ENCODE data around the gene RAI14. TPM values are rescaled to one million over a fixed set of nuclear protein-coding genes. Genes with fewer than 3 reads are reported as not detected.

Gene RAI14
- total and polyA plus RNA-seq, 4 experiments from 2014 or later, result 0.15 to 2.6 (median 2.1) TPM

DNA sequence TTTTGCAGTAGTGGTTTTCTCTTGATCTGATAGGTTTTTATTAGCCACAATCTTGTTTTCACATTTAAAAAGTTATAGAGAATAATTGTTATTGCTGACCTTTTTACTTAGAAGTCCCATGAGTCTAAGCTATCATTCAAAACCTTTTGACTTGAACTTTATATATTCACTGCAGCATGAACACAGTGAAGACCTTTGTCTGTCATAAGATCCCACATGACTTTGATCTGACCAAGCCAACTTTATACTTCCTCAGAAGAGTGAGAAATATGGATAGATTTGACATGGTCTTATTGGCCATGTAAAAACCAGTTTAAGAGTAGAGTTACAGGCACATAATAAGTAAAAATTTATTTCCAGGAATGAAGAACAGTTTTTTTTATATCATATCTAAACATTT lies 225.1 kb downstream of the RAI14 start:
- H3K27ac Mint-ChIP-seq, result no peak overlapping the region
- intact Hi-C loops (cut with micrococcal nuclease), result no loop called here
- no peak for DNase-seq
- CTCF ChIA-PET (ENCODE audit: partially characterized antibody), result no interaction called here
- no peak overlapping the region for H3K4me3 ChIP-seq (ENCODE audit: low read length in 2 of 2)
- no peaks in the 10 kb centered on the region for H3K4me1 Mint-ChIP-seq
- no peak overlapping the region for H3K27ac ChIP-seq (ENCODE audit: low read depth, low read length)
- no peaks in the 10 kb centered on the region for H3K4me1 ChIP-seq (ENCODE audit: insufficient read depth, low read length)
- H3K4me3 Mint-ChIP-seq, result no peak overlapping the region
- H3K9me3 Mint-ChIP-seq, result peaks cover 0 to 10% (median 7%) of the 10 kb centered on the region in 8 donors
- peaks cover 0 to 4% of the 10 kb centered on the region in 2 donors for H3K36me3 Mint-ChIP-seq
- no peaks in the 10 kb centered on the region for H3K9me3 ChIP-seq (ENCODE audit: control insufficient read depth in 1 of 2, low read length in 2 of 2)
- H3K27me3 ChIP-seq (ENCODE audit: insufficient read depth, low read length), result no peaks in the 10 kb centered on the region
- H3K36me3 ChIP-seq (ENCODE audit: insufficient read depth, low read length), result no peaks in the 10 kb centered on the region
- H3K27me3 Mint-ChIP-seq, result peaks cover 5 to 9% of the 10 kb centered on the region in 2 donors
- POLR2A ChIA-PET (ENCODE audit: partially characterized antibody), result no interaction called here

Other genes starting within 250 kb of the RAI14 start
- under 1 TPM in 1 of 2 experiments, not detected in 1; 0.47 TPM for gene TTC23L, start 182.8 kb downstream of the RAI14 start, total RNA-seq
- not detected for gene TTC23L, start 182.8 kb downstream of the RAI14 start, polyA plus RNA-seq